Gastroesophageal sphincter (tissue), 4 donors: ENCODE measurements around the gene KIR2DL3. TPM values are rescaled to one million over a fixed set of nuclear protein-coding genes. Genes with fewer than 3 reads are reported as not detected.

Experiments
- ATAC-seq: fragments of 150-250 bp; one replicate; pipeline ENCODE4 v1.9.1; 2016; ENCODE audit warnings: mild to moderate bottlenecking, moderate library complexity
- H3K27ac ChIP-seq, 4 donors: fragments of 200-600 bp; sonication (generic) in 3 of 4; 1 replicate in 3 of 4; 2 replicates in 1 of 4; pipeline ENCODE4 v1.5.1; 2016 to 2019
- H3K27me3 ChIP-seq: fragments of 200-600 bp; sonication (generic); one replicate; pipeline ENCODE4 v1.5.1; 2019
- H3K36me3 ChIP-seq, 2 donors: fragments of 200-600 bp; sonication (generic); one replicate each; pipeline ENCODE4 v1.5.1; 2019; ENCODE audit warnings: control low read depth in 1 of 2
- H3K4me1 ChIP-seq, 3 donors: fragments of 200-600 bp; sonication (generic); 1 replicate in 2 of 3; 2 replicates in 1 of 3; pipeline ENCODE4 v1.5.1; 2016 to 2019; ENCODE audit warnings: control low read depth in 2 of 3
- H3K4me3 ChIP-seq, 2 donors: fragments of 200-600 bp; sonication (generic); one replicate each; pipeline ENCODE4 v1.5.1; 2019; ENCODE audit warnings: mild to moderate bottlenecking in 1 of 2, moderate library complexity in 1 of 2
- H3K9me3 ChIP-seq, 3 donors: fragments of 200-600 bp; sonication (generic); one replicate each; pipeline ENCODE4 v1.5.1; 2017 to 2019; ENCODE audit warnings: control low read depth in 2 of 3
- CTCF ChIP-seq, 4 experiments: fragments of 200-600 bp in 2 of 4; fragments of 450-650 bp in 2 of 4; sonication (generic) in 1 of 4; IDR thresholded peaks; one replicate each; pipeline ENCODE4 v1.5.1; 2017 to 2019; ENCODE audit warnings: antibody characterized with exemption in 4 of 4, mild to moderate bottlenecking in 2 of 4, moderate library complexity in 2 of 4
- EP300 ChIP-seq: sonication (generic); formaldehyde crosslinking; IDR thresholded peaks from one replicate; pipeline ENCODE4 v1.6.1; 2017; ENCODE audit warnings: antibody characterized with exemption, mild to moderate bottlenecking
- POLR2A ChIP-seq, 2 donors: fragments of 450-650 bp; IDR thresholded peaks; one replicate each; pipeline ENCODE4 v1.6.1; 2017; ENCODE audit warnings: antibody characterized with exemption in 2 of 2, mild to moderate bottlenecking in 2 of 2, moderate library complexity in 1 of 2
- POLR2AphosphoS5 ChIP-seq: sonication (generic); formaldehyde crosslinking; IDR thresholded peaks from one replicate; pipeline ENCODE4 v1.6.1; 2017; ENCODE audit warnings: antibody characterized with exemption
- WGBS, 2 donors: methylation state at CpG; one replicate each; pipeline ENCODE4 v1.1.5; 2018; ENCODE audit warnings: low coverage in 1 of 2; 5-methylcytosine and 5-hydroxymethylcytosine counted together
- small RNA-seq, 4 donors: library from RNA; depleted of rRNA; stranded (forward); fragments of <200 nt; gene quantifications; one replicate each; pipeline ENCODE3, GENCODE V24; 2016
- total RNA-seq, 4 donors: library from RNA; depleted of rRNA; stranded (reverse); fragments of >200 nt; gene quantifications; one replicate each; pipeline ENCODE4 v1.1.0, GENCODE V29; 2016

KIR2DL3 gene
- total RNA-seq, 4 donors from 2014 or later = 0.25 TPM; not detected in 3

- Histone ChIP-seq H3K27ac (no peak overlapping the region), H3K9me3 (no peaks in the 10 kb centered on the region), H3K4me1 (no peaks in the 10 kb centered on the region), H3K36me3 (no peaks in the 10 kb centered on the region), H3K4me3 (no peak overlapping the region), H3K27me3 (peaks cover 18% of the 10 kb centered on the region)
- ATAC-seq = no peak
- TF ChIP-seq CTCF (IDR thresholded peaks at IDR 0.05) (no peak), POLR2A (IDR thresholded peaks at IDR 0.05) (no peak), POLR2AphosphoS5 (no peak), EP300 (no peak)
- 50 to 57% methylated on average over 1 of the region's 1 CpG for WGBS, 2 donors
These were observed 57.4 kb downstream of the KIR2DL3 start for GRCh38 chr19:54795758-54796157.

Small RNA genes within 50 kb of the gene (small RNA-seq; reads per million reads assigned to genes)
- gene AC245128.2 (0 reads per million in 4 donors), gene KIR3DP1 (0 reads per million in 4 donors)

Other genes starting within 250 kb of the KIR2DL3 start
- not detected for gene LAIR2, start 235.7 kb upstream of the KIR2DL3 start, total RNA-seq
- 1 to 10 TPM in 2 of 4 donors, under 1 TPM in 2; 0.47 to 2.4 (median 1.5) TPM for gene LILRA2, start 164.7 kb upstream of the KIR2DL3 start, total RNA-seq
- gene LILRA1, start 144.9 kb upstream of the KIR2DL3 start, total RNA-seq = under 1 TPM in 2 of 4 donors, not detected in 2; 0.85 to 0.94 TPM
- gene LILRB1, start 108.0 kb upstream of the KIR2DL3 start, total RNA-seq = 1 to 10 TPM in 2 of 4 donors, under 1 TPM in 2; 0.79 to 3.4 (median 1.2) TPM
- 10 to 100 TPM in 1 of 4 donors, 1 to 10 TPM in 2, under 1 TPM in 1; 0.77 to 14.3 (median 2.5) TPM for gene LILRB4, start 75.5 kb upstream of the KIR2DL3 start, total RNA-seq
- not detected for gene KIR3DL3, start 14.1 kb upstream of the KIR2DL3 start, total RNA-seq
- not detected for gene KIR2DL1, start 31.3 kb downstream of the KIR2DL3 start, total RNA-seq
- gene KIR2DL4, start 65.1 kb downstream of the KIR2DL3 start, total RNA-seq = not detected
- gene KIR3DL1, start 78.0 kb downstream of the KIR2DL3 start, total RNA-seq = under 1 TPM in 1 of 4 donors, not detected in 3; 0.39 TPM
- gene KIR2DS4, start 94.2 kb downstream of the KIR2DL3 start, total RNA-seq = not detected
- not detected for gene KIR3DL2, start 111.9 kb downstream of the KIR2DL3 start, total RNA-seq
- 1 to 10 TPM in 2 of 4 donors, not detected in 2; 2.7 to 4.9 TPM for gene FCAR, start 135.7 kb downstream of the KIR2DL3 start, total RNA-seq
- not detected for gene NCR1, start 167.6 kb downstream of the KIR2DL3 start, total RNA-seq
- not detected for gene NLRP7, start 209.0 kb downstream of the KIR2DL3 start, total RNA-seq
- gene NLRP2, start 227.9 kb downstream of the KIR2DL3 start, total RNA-seq = 1 to 10 TPM in 1 of 4 donors, under 1 TPM in 1, not detected in 2; 0.15 to 1.1 TPM